A375 (cell line): Measurements from ENCODE around the gene RPS6KA1. TPM values are rescaled to one million over a fixed set of nuclear protein-coding genes. Genes with fewer than 3 reads are reported as not detected.

Experiments used
- small RNA-seq: library from RNA; depleted of rRNA; stranded (forward); fragments of <200 nt; gene quantifications from one replicate; pipeline ENCODE3, GENCODE V24; 2014
- total RNA-seq: library from RNA; depleted of rRNA; stranded (reverse); fragments of >200 nt; shearing (Covaris generic); gene quantifications from 2 replicates; pipeline ENCODE4 v1.2.3, GENCODE V29; 2014; rRNA removed

The RPS6KA1 gene
- 51.8 and 60.9 TPM in 2 replicates for total RNA-seq

GRCh38 chr1:26529655-26530409, at the start of gene RPS6KA1:
Gene RPS6KA1 (plus strand): TSS chr1:26529761. CDS start chr1:26529921, 160 bp downstream.

Small RNAs within 50 kb of the gene (small RNA-seq; reads per million reads assigned to genes)
- gene MIR1976: not detected
- gene RF00019: not detected
- not detected for gene RNU7-29P

Other genes with a start within 250 kb of the RPS6KA1 start
- gene SH3BGRL3, start 249.7 kb upstream of the RPS6KA1 start, total RNA-seq: 113 and 170 TPM in 2 replicates
- 13.4 and 16.9 TPM in 2 replicates for gene UBXN11, start 223.1 kb upstream of the RPS6KA1 start, total RNA-seq
- 0.41 TPM in 1 of 2 replicates, not detected in the other for gene CD52, start 211.8 kb upstream of the RPS6KA1 start, total RNA-seq
- 0.03 TPM in 1 of 2 replicates, not detected in the other for gene CRYBG2, start 175.6 kb upstream of the RPS6KA1 start, total RNA-seq
- not detected in 2 replicates for gene ZNF683, start 157.0 kb upstream of the RPS6KA1 start, total RNA-seq
- gene LIN28A, start 118.9 kb upstream of the RPS6KA1 start, total RNA-seq: not detected in 2 replicates
- gene DHDDS, start 97.4 kb upstream of the RPS6KA1 start, total RNA-seq: 31.8 and 39.5 TPM in 2 replicates
- 609 and 636 TPM in 2 replicates for gene HMGN2, start 57.3 kb upstream of the RPS6KA1 start, total RNA-seq
- gene ARID1A, start 166.3 kb downstream of the RPS6KA1 start, total RNA-seq: 45.4 and 45.9 TPM in 2 replicates